HepG2 (cell line): ENCODE data around the gene CAD. TPM values are rescaled to one million over a fixed set of nuclear protein-coding genes. Genes with fewer than 3 reads are reported as not detected.

Experiments
- EP300 ChIP-seq, 3 experiments: sonication (generic) in 1 of 3; formaldehyde crosslinking in 1 of 3; IDR thresholded peaks; 2 replicates each; pipeline versions ENCODE4 v1.5.1 to v1.6.1; 2011 to 2020; ENCODE audit warnings: low read depth in 2 of 3, low read length in 2 of 3, borderline replicate concordance in 1 of 3, improper control_type of control experiment in 1 of 3, mild to moderate bottlenecking in 1 of 3, missing genetic modification reagents in 1 of 3, moderate library complexity in 1 of 3
- HNF1A ChIP-seq, 2 experiments: sonication (generic) in 1 of 2; formaldehyde crosslinking in 1 of 2; IDR thresholded peaks; 2 replicates each; pipeline versions ENCODE4 v1.4.0 to v1.6.1; 2016 to 2020; ENCODE audit warnings: borderline replicate concordance in 1 of 2, low read depth in 1 of 2, mild to moderate bottlenecking in 1 of 2, missing genetic modification reagents in 1 of 2
- NFIB ChIP-seq: sonication (generic); formaldehyde crosslinking; IDR thresholded peaks from 2 replicates; pipeline ENCODE4 v1.9.0; 2021; ENCODE audit warnings: missing genetic modification reagents, mild to moderate bottlenecking, borderline replicate concordance
- NFYC ChIP-seq: IDR thresholded peaks from 2 replicates; pipeline ENCODE4 v1.6.1; 2016; ENCODE audit warnings: missing genetic modification reagents, missing compliant biosample characterization
- NR2F2 ChIP-seq: IDR thresholded peaks from 2 replicates; pipeline ENCODE4 v1.6.1; 2012; ENCODE audit warnings: low read depth, inconsistent platforms, borderline replicate concordance
- PHB2 ChIP-seq: fragments of 450-650 bp; IDR thresholded peaks from 2 replicates; pipeline ENCODE4 v1.6.1; 2018; ENCODE audit not compliant: partially characterized antibody
- PRDM15 ChIP-seq: sonication (generic); formaldehyde crosslinking; IDR thresholded peaks from 2 replicates; pipeline ENCODE4 v1.4.0; 2020; ENCODE audit warnings: missing genetic modification reagents
- SIN3B ChIP-seq: fragments of 150-350 bp; IDR thresholded peaks from 2 replicates; pipeline ENCODE4 v1.6.1; 2014; ENCODE audit warnings: low read length
- SRSF1 ChIP-seq: fragments of 200-400 bp; formaldehyde crosslinking; optimal IDR thresholded peaks from 2 replicates; pipeline ENCODE3; 2017; ENCODE audit warnings: mild to moderate bottlenecking, low read depth, low read length, moderate library complexity
- ZNF350 ChIP-seq: sonication (generic); formaldehyde crosslinking; IDR thresholded peaks from 2 replicates; pipeline ENCODE4 v1.4.0; 2020; ENCODE audit warnings: mild to moderate bottlenecking, low read depth, missing genetic modification reagents, borderline replicate concordance
- ZNF749 ChIP-seq: sonication (generic); formaldehyde crosslinking; IDR thresholded peaks from 2 replicates; pipeline ENCODE4 v1.8.0; 2022; ENCODE audit warnings: mild to moderate bottlenecking, missing genetic modification reagents, moderate library complexity, borderline replicate concordance
- ZNF816 ChIP-seq: sonication (generic); formaldehyde crosslinking; IDR thresholded peaks from 2 replicates; pipeline ENCODE4 v1.8.0; 2022; ENCODE audit warnings: missing genetic modification reagents, mild to moderate bottlenecking, borderline replicate concordance
- ZSCAN22 ChIP-seq: sonication (generic); formaldehyde crosslinking; IDR thresholded peaks from 2 replicates; pipeline ENCODE4 v1.4.0; 2020; ENCODE audit warnings: mild to moderate bottlenecking, missing genetic modification reagents
- ZSCAN31 ChIP-seq: sonication (generic); formaldehyde crosslinking; IDR thresholded peaks from 2 replicates; pipeline ENCODE4 v1.5.0; 2020; ENCODE audit warnings: low read depth, mild to moderate bottlenecking, missing genetic modification reagents
- polyA plus RNA-seq, 8 experiments: library from polyadenylated mRNA; depleted of rRNA in 3 of 8; stranded (reverse) in 7 of 8; unstranded in 1 of 8; fragments of >200 nt; fragmentation: Illumina TruSeq in 4 of 8; extraction: Trizol in 4 of 8; gene quantifications; 2 replicates each; pipeline versions ENCODE4 v1.2.1 to v1.2.3, GENCODE V29; 2011 to 2016; ENCODE audit warnings: low read depth in 4 of 8, missing spikeins in 1 of 8, mixed read lengths in 1 of 8; ENCODE audit not compliant: insufficient read depth in 1 of 8
- total RNA-seq, 5 experiments: library from RNA; depleted of rRNA; stranded (reverse); fragments of >200 nt; fragmentation: Illumina TruSeq; extraction: Trizol; gene quantifications; 2 replicates each; pipeline ENCODE4 v1.2.3, GENCODE V29; 2016; ENCODE audit warnings: low read depth in 1 of 5
- TF ChIP-seq, protein P1 (sequence below): sonication (generic); formaldehyde crosslinking; IDR thresholded peaks from 2 replicates; pipeline ENCODE4 v1.9.0; 2021; ENCODE audit warnings: missing genetic modification reagents, borderline replicate concordance
- TF ChIP-seq, protein P2 (sequence below): IDR thresholded peaks from 2 replicates; pipeline ENCODE4 v1.6.1; 2012; ENCODE audit warnings: inconsistent platforms

The CAD gene
- total and polyA plus RNA-seq, 2 of the 13 experiments (the other 11 are each of a cell fraction or from before 2014, with no cell fraction given): 21.7 to 37.0 TPM

DNA sequence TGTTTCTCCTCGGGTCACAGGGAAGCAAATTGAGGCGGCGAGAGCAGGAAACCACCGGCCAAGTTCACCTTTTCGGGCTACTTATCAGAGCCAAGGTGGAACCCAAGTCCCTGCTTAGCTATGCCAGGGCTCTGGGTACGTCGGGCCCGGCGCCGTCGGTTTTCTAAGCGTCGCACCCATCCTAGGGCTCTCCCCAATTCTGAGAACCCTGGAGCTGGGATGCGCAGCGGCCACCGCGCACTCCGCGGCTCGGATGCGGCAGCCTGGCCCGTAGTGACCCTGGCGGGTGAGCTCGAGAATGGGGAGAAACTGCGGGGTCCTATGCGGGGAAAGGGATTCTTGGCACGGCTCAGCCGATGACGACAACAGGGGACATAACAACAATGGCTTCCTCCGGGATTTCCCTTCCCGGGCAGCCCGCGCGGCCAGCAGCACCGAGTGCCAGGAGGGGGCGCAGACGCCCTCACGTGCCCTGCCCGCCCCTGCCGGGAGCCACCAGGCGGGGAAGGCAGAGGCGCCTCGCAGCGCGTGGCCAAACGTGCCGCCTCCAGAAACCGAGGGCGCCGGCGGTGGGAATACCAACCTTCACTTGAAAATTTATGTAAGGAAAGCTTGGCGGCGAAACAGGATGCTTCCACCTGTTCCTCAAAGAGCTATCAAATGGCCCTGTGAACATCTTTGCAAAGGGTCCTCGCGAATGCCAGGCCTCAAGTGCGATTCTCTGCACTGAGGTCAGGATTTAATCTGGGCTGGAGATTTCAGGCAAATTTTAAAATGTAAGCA lies 47.8 kb downstream of the CAD start (continued):
- TF ChIP-seq HNF1A (IDR thresholded peaks at IDR 0.05; ENCODE audit: low read depth) (no peak), HNF1A (CRISPR knock-in tag; IDR thresholded peaks at IDR 0.05; ENCODE audit: borderline replicate concordance) (no peak), ZSCAN31 (peak; percentile 87), ZNF350 (CRISPR knock-in tag) (peak; percentile 62; the same call in 1 of the 2 replicates), SIN3B (no peak), EP300 (IDR thresholded peaks at IDR 0.05; ENCODE audit: low read depth in 2 of 2, low read length in 2 of 2) (0 out of 4 replicates have a peak, but pooled peaks of 1 of the 2 experiments have one; percentile 22), EP300 (CRISPR knock-in tag; IDR thresholded peaks at IDR 0.05; ENCODE audit: borderline replicate concordance) (0 out of 2 replicates have a peak, but pooled peaks have one; percentile 48), SRSF1 (no peak), NR2F2 (peak; percentile 14; the same call in 1 of the 2 replicates), PHB2 (no peak), ZSCAN22 (CRISPR knock-in tag) (no peak), NFIB (CRISPR knock-in tag) (no peak), PRDM15 (CRISPR knock-in tag) (no peak), ZNF816 (CRISPR knock-in tag) (no peak), NFYC (CRISPR knock-in tag) (peak; percentile 42), ZNF749 (0 out of 2 replicates have a peak, but pooled peaks have one; percentile 41)
- TF ChIP-seq, protein P1, sequence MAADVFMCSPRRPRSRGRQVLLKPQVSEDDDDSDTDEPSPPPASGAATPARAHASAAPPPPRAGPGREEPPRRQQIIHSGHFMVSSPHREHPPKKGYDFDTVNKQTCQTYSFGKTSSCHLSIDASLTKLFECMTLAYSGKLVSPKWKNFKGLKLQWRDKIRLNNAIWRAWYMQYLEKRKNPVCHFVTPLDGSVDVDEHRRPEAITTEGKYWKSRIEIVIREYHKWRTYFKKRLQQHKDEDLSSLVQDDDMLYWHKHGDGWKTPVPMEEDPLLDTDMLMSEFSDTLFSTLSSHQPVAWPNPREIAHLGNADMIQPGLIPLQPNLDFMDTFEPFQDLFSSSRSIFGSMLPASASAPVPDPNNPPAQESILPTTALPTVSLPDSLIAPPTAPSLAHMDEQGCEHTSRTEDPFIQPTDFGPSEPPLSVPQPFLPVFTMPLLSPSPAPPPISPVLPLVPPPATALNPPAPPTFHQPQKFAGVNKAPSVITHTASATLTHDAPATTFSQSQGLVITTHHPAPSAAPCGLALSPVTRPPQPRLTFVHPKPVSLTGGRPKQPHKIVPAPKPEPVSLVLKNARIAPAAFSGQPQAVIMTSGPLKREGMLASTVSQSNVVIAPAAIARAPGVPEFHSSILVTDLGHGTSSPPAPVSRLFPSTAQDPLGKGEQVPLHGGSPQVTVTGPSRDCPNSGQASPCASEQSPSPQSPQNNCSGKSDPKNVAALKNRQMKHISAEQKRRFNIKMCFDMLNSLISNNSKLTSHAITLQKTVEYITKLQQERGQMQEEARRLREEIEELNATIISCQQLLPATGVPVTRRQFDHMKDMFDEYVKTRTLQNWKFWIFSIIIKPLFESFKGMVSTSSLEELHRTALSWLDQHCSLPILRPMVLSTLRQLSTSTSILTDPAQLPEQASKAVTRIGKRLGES (CRISPR knock-in tag): peak; percentile 70; the same call in 1 of the 2 replicates
- TF ChIP-seq, protein P2, sequence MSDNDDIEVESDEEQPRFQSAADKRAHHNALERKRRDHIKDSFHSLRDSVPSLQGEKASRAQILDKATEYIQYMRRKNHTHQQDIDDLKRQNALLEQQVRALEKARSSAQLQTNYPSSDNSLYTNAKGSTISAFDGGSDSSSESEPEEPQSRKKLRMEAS: peak; percentile 96
